ENCODE measurements around the gene FMNL2. TPM values are rescaled to one million over a fixed set of nuclear protein-coding genes. Genes with fewer than 3 reads are reported as not detected.

FMNL2 gene
- total RNA-seq, 1 experiment from 2014 or later, result 43.1 TPM

- Histone ChIP-seq H3K4me1 (ENCODE audit: insufficient read depth, low read length, poor library complexity, severe bottlenecking) (peaks cover 7% of the 10 kb centered on the region), H3K27ac (ENCODE audit: low read depth, low read length, poor library complexity, severe bottlenecking) (no peak overlapping the region), H3K36me3 (ENCODE audit: insufficient read depth, low read length, poor library complexity, severe bottlenecking) (no peaks in the 10 kb centered on the region), H3K27me3 (replicated peaks; ENCODE audit: insufficient read depth, low read depth, low read length, poor library complexity) (no peaks in the 10 kb centered on the region), H3K9me3 (ENCODE audit: low read depth, low read length, poor library complexity, severe bottlenecking) (no peaks in the 10 kb centered on the region), H3K4me3 (ENCODE audit: low read depth, low read length, poor library complexity, severe bottlenecking) (no peak overlapping the region)
- BruUV-seq (replicated peaks), result no TSS peak
- no peak for DNase-seq (ENCODE audit: low spot score)
- POLR2A ChIA-PET (ENCODE audit: low non-redundant PET), result interaction anchor here (0.6 kb wide), 1 partner anchor 14 kb away, joined by 8 read pairs; no protein-coding TSS in a partner anchor
- TF ChIP-seq EZH2 (IDR thresholded peaks at IDR 0.05; ENCODE audit: borderline replicate concordance, low read depth, low read length, poor library complexity, severe bottlenecking) (no peak), CTCF (conservative IDR thresholded peaks at IDR 0.05; ENCODE audit: low read depth, low read length) (no peak)
- intact Hi-C loops (cut with micrococcal nuclease; ENCODE audit: unreplicated experiment), result no loop called here
- CTCF ChIA-PET, result interaction anchor here (0.7 kb wide), 1 partner anchor 1696 kb away, joined by 4 read pairs; no protein-coding TSS in a partner anchor
Measured at GRCh38 chr2:152504618-152505017, 169.6 kb downstream of the FMNL2 start.

- intact Hi-C loops (cut with micrococcal nuclease; ENCODE audit: unreplicated experiment), result no loop called here
- H3K4me1 ChIP-seq (ENCODE audit: insufficient read depth, low read length, poor library complexity, severe bottlenecking), result peaks cover 7% of the 10 kb centered on the region
- CTCF ChIA-PET, result interaction anchor here (0.7 kb wide), 1 partner anchor 1697 kb away, joined by 4 read pairs; no protein-coding TSS in a partner anchor
Measured at GRCh38 chr2:152505495-152505906, 170.5 kb downstream of the FMNL2 start.

GRCh38 chr2:152506843-152507242, 171.9 kb downstream of the FMNL2 start:
- Histone ChIP-seq H3K27me3 (replicated peaks; ENCODE audit: insufficient read depth, low read depth, low read length, poor library complexity) (no peaks in the 10 kb centered on the region), H3K9me3 (ENCODE audit: low read depth, low read length, poor library complexity, severe bottlenecking) (no peaks in the 10 kb centered on the region), H3K27ac (ENCODE audit: low read depth, low read length, poor library complexity, severe bottlenecking) (no peak overlapping the region), H3K4me1 (ENCODE audit: insufficient read depth, low read length, poor library complexity, severe bottlenecking) (peaks cover 7% of the 10 kb centered on the region), H3K4me3 (ENCODE audit: low read depth, low read length, poor library complexity, severe bottlenecking) (no peak overlapping the region), H3K36me3 (ENCODE audit: insufficient read depth, low read length, poor library complexity, severe bottlenecking) (no peaks in the 10 kb centered on the region)
- no TSS peak for BruUV-seq (replicated peaks)
- DNase-seq (ENCODE audit: low spot score), result no peak
- intact Hi-C loops (cut with micrococcal nuclease; ENCODE audit: unreplicated experiment), result no loop called here
- TF ChIP-seq CTCF (conservative IDR thresholded peaks at IDR 0.05; ENCODE audit: low read depth, low read length) (no peak), EZH2 (IDR thresholded peaks at IDR 0.05; ENCODE audit: borderline replicate concordance, low read depth, low read length, poor library complexity, severe bottlenecking) (no peak)
- ChIA-PET CTCF (no interaction called here), POLR2A (ENCODE audit: low non-redundant PET) (no interaction called here)

More at GRCh38 chr2:152505495-152505906, 170.5 kb downstream of the FMNL2 start:
- TF ChIP-seq CTCF (conservative IDR thresholded peaks at IDR 0.05; ENCODE audit: low read depth, low read length), result no peak
- TF ChIP-seq EZH2 (IDR thresholded peaks at IDR 0.05; ENCODE audit: borderline replicate concordance, low read depth, low read length, poor library complexity, severe bottlenecking), result no peak
- Histone ChIP-seq H3K27me3 (replicated peaks; ENCODE audit: insufficient read depth, low read depth, low read length, poor library complexity) (no peaks in the 10 kb centered on the region), H3K36me3 (ENCODE audit: insufficient read depth, low read length, poor library complexity, severe bottlenecking) (no peaks in the 10 kb centered on the region), H3K9me3 (ENCODE audit: low read depth, low read length, poor library complexity, severe bottlenecking) (no peaks in the 10 kb centered on the region), H3K4me3 (ENCODE audit: low read depth, low read length, poor library complexity, severe bottlenecking) (no peak overlapping the region), H3K27ac (ENCODE audit: low read depth, low read length, poor library complexity, severe bottlenecking) (no peak overlapping the region)
- POLR2A ChIA-PET (ENCODE audit: low non-redundant PET), result no interaction called here
- DNase-seq (ENCODE audit: low spot score), result no peak
- BruUV-seq (replicated peaks), result no TSS peak

Data from A673 (cell line).